HCEC 1CT (cell line): Measurements from ENCODE around the gene OS9.

Experiments used
- DNase-seq: peaks from one replicate; pipeline ENCODE4 v3.0.0-alpha.2; 2017

The OS9 gene

GRCh38 chr12:57769594-57769993 is 75.7 kb downstream of the OS9 start:
- DNase-seq: no peak

GRCh38 chr12:57770734-57771133 is 76.8 kb downstream of the OS9 start:
- no peak for DNase-seq
